Hepatocyte (in vitro differentiated cells): ENCODE data around the gene MBD3L4.
"Not testable (repeated sequence)": the region's sequence is repeated elsewhere in the genome, so short reads cannot be mapped to it uniquely, and the experiment has no call there.

Source experiments
- EZH2 ChIP-seq: fragments of 200-600 bp; sonication (generic); IDR thresholded peaks from 2 replicates; pipeline ENCODE4 v1.6.1; 2016; ENCODE audit warnings: antibody characterized with exemption, mild to moderate bottlenecking, borderline replicate concordance
- EZH2phosphoT487 ChIP-seq: fragments of 200-600 bp; sonication (generic); IDR thresholded peaks from one replicate; pipeline ENCODE4 v1.6.1; 2018; ENCODE audit warnings: antibody characterized with exemption, mild to moderate bottlenecking, low read depth, moderate library complexity; ENCODE audit not compliant: unreplicated experiment, severe bottlenecking
- TF ChIP-seq, protein P1 (sequence below): fragments of 200-600 bp; sonication (generic); IDR thresholded peaks from 2 replicates; pipeline ENCODE4 v1.5.1; 2016; ENCODE audit warnings: antibody characterized with exemption, mild to moderate bottlenecking; ENCODE audit not compliant: poor library complexity

GRCh38 chr19:7051421-7051820, 11.4 kb upstream of the MBD3L4 start:
- TF ChIP-seq, protein P1, sequence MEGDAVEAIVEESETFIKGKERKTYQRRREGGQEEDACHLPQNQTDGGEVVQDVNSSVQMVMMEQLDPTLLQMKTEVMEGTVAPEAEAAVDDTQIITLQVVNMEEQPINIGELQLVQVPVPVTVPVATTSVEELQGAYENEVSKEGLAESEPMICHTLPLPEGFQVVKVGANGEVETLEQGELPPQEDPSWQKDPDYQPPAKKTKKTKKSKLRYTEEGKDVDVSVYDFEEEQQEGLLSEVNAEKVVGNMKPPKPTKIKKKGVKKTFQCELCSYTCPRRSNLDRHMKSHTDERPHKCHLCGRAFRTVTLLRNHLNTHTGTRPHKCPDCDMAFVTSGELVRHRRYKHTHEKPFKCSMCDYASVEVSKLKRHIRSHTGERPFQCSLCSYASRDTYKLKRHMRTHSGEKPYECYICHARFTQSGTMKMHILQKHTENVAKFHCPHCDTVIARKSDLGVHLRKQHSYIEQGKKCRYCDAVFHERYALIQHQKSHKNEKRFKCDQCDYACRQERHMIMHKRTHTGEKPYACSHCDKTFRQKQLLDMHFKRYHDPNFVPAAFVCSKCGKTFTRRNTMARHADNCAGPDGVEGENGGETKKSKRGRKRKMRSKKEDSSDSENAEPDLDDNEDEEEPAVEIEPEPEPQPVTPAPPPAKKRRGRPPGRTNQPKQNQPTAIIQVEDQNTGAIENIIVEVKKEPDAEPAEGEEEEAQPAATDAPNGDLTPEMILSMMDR, result not testable (repeated sequence)
- TF ChIP-seq EZH2, EZH2phosphoT487: not testable (repeated sequence)
